ENCODE results near the gene BAHCC1. TPM values are rescaled to one million over a fixed set of nuclear protein-coding genes. Genes with fewer than 3 reads are reported as not detected.

BAHCC1 gene
- total RNA-seq, 1 experiment from 2014 or later: 3.1 TPM

GRCh38 chr17:81371910-81372760, 23.1 kb upstream of the BAHCC1 start:
- Histone ChIP-seq H3K56ac (ENCODE audit: insufficient read length, low read depth, low read length) (no peak overlapping the region), H3T11ph (ENCODE audit: low read length) (no peak overlapping the region), H2AFZ (ENCODE audit: low read length) (no peak overlapping the region), H2AK5ac (ENCODE audit: insufficient read length, low read length) (no peak overlapping the region), H3K18ac (ENCODE audit: insufficient read length, low read depth, low read length) (no peak overlapping the region), H4K8ac (replicated peaks; ENCODE audit: insufficient read length, low read depth, low read length) (no peak overlapping the region), H3K23me2 (ENCODE audit: insufficient read length, low read depth, low read length, poor library complexity, severe bottlenecking) (no peaks in the 10 kb centered on the region), H4K91ac (ENCODE audit: insufficient read length, low read depth, low read length) (no peak overlapping the region), H3K9ac (ENCODE audit: extremely low read depth, insufficient read length, low read length) (no peak overlapping the region), H2BK15ac (ENCODE audit: low read depth, low read length) (no peak overlapping the region), H3K79me1 (ENCODE audit: insufficient read depth, low read depth, low read length, poor library complexity, severe bottlenecking) (no peaks in the 10 kb centered on the region), H3K4me1 (ENCODE audit: insufficient read depth, low read length) (no peaks in the 10 kb centered on the region), H3K4me2 (ENCODE audit: insufficient read depth, insufficient read length, low read length) (no peak overlapping the region), H3K14ac (ENCODE audit: insufficient read depth, low read length) (no peak overlapping the region), H3K23ac (ENCODE audit: insufficient read length, low read depth, low read length) (no peak overlapping the region), H3K27ac (ENCODE audit: insufficient read length, low read depth, low read length) (no peak overlapping the region), H2BK120ac (ENCODE audit: low read depth, low read length, poor library complexity, severe bottlenecking) (no peak overlapping the region), H2BK20ac (ENCODE audit: low read depth, low read length, poor library complexity, severe bottlenecking) (no peak overlapping the region), H4K5ac (ENCODE audit: insufficient read length, low read depth, low read length) (no peak overlapping the region), H4K20me1 (ENCODE audit: control insufficient read depth, insufficient read depth, insufficient read length) (no peaks in the 10 kb centered on the region), H3K79me2 (ENCODE audit: insufficient read depth, low read length) (no peaks in the 10 kb centered on the region), H3K9me3 (ENCODE audit: control insufficient read depth, low read depth, low read length) (no peaks in the 10 kb centered on the region), H2BK5ac (ENCODE audit: insufficient read length, low read length) (no peak overlapping the region), H3K4ac (ENCODE audit: low read depth, low read length) (no peak overlapping the region), H2BK12ac (ENCODE audit: insufficient read length, low read depth, low read length) (no peak overlapping the region), H3K27me3 (ENCODE audit: insufficient read depth, low read length) (no peaks in the 10 kb centered on the region)
- Mint-ChIP-seq H3K27ac (peak overlapping the region in 1 of 3 experiments; percentile 57; a peak in 1 of 7 replicates), H3K9me3 (no peaks in the 10 kb centered on the region), H3K4me3 (peak overlapping the region in 1 of 2 experiments; percentile 22; a peak in 1 of 5 replicates), H3K27me3 (ENCODE audit: low read depth) (peaks cover 48% of the 10 kb centered on the region), H3K36me3 (ENCODE audit: insufficient read depth in 1 of 3, low read depth in 3 of 3) (no peaks in the 10 kb centered on the region), H3K4me1 (peaks cover 0 to 2% of the 10 kb centered on the region in 2 experiments; a peak in 2 of 4 replicates)
- TF ChIP-seq CTCF (conservative IDR thresholded peaks at IDR 0.05): peak; percentile 53
- no CpG with 5 or more reads among the region's 22 CpGs for WGBS (ENCODE audit: extremely low coverage, insufficient read length, low lambda C conversion rate)
- DNase-seq: peak; percentile 79
